ENCODE measurements around the gene SLC25A44. TPM values are rescaled to one million over a fixed set of nuclear protein-coding genes. Genes with fewer than 3 reads are reported as not detected.

The SLC25A44 gene
- total and polyA plus RNA-seq, 2 of the 8 experiments (the other 6 are each of a cell fraction or from before 2014, with no cell fraction given), result 23.4 to 32.1 TPM

DNA sequence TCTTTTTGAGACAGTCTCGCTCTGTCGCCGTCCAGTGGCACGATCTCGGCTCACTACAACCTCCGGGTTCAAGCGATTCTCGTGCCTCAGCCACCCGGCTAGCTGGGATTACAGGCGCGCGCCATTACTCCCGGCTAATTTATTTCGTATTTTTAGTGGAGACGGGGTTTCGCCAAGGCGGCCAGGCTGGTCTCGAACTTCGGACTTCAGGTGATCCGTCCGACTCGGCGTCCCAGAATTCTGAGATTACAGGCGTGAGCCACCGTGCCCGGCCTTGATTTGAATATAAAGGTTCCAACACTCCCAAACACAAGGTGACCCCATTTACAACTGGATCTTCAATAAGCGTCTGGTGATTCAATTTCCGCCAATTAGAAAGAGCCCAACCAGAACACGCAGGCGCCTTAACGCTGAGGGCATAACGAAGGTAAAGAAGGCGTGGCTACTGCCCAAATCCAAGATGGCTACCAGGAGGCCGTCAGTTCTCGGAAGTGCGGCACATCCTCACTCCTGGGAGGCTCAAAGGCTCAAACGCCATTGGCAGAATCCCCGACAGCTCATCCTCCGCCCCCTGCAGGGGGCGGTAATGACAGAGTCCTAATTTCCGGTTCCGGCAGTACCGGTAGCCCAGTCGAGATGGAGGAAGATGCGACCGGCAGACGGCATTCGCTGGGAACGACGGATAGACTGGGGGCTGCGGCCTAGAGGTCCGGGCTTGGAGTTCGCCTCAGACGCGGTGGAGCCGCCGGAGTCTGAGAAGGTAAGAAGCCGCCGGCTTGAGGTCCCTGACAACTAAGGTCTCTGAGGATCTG lies at the start of gene SLC25A44 (continued):
- TF ChIP-seq SIRT6 (IDR thresholded peaks at IDR 0.05; ENCODE audit: low read length), result no peak
- peak; percentile 99 for TF ChIP-seq YY1 (IDR thresholded peaks at IDR 0.05; ENCODE audit: low read depth, low read length)
- TF ChIP-seq, protein P1, sequence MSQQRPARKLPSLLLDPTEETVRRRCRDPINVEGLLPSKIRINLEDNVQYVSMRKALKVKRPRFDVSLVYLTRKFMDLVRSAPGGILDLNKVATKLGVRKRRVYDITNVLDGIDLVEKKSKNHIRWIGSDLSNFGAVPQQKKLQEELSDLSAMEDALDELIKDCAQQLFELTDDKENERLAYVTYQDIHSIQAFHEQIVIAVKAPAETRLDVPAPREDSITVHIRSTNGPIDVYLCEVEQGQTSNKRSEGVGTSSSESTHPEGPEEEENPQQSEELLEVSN (IDR thresholded peaks at IDR 0.05), result 0 out of 2 replicates have a peak, but pooled peaks have one; percentile 28
- peak; percentile 31 to 93; a peak in 2 of 4 replicates for TF ChIP-seq SIN3A (conservative IDR thresholded peaks at IDR 0.05 in 1 of 2, IDR thresholded peaks at IDR 0.05 in 1 of 2; ENCODE audit: low read depth in 1 of 2, low read length in 2 of 2)
- TF ChIP-seq EZH2 (IDR thresholded peaks at IDR 0.05; ENCODE audit: low read depth, low read length, severe bottlenecking), result no peak
- TF ChIP-seq SP4 (IDR thresholded peaks at IDR 0.05; ENCODE audit: low read length), result peak; percentile 93
- TF ChIP-seq KDM1A (IDR thresholded peaks at IDR 0.05; ENCODE audit: borderline replicate concordance, low read length), result 0 out of 2 replicates have a peak, but pooled peaks have one; percentile 16
- no peak for TF ChIP-seq BACH1 (IDR thresholded peaks at IDR 0.05; ENCODE audit: low read length)
- TF ChIP-seq FOSL1 (IDR thresholded peaks at IDR 0.05; ENCODE audit: insufficient read depth, low read depth, low read length), result no peak
